ENCODE measurements around the gene TRMT6. TPM values are rescaled to one million over a fixed set of nuclear protein-coding genes. Genes with fewer than 3 reads are reported as not detected.

TRMT6 gene
- total and polyA plus RNA-seq, 2 experiments from 2014 or later: 9.7 to 10.3 TPM

DNA sequence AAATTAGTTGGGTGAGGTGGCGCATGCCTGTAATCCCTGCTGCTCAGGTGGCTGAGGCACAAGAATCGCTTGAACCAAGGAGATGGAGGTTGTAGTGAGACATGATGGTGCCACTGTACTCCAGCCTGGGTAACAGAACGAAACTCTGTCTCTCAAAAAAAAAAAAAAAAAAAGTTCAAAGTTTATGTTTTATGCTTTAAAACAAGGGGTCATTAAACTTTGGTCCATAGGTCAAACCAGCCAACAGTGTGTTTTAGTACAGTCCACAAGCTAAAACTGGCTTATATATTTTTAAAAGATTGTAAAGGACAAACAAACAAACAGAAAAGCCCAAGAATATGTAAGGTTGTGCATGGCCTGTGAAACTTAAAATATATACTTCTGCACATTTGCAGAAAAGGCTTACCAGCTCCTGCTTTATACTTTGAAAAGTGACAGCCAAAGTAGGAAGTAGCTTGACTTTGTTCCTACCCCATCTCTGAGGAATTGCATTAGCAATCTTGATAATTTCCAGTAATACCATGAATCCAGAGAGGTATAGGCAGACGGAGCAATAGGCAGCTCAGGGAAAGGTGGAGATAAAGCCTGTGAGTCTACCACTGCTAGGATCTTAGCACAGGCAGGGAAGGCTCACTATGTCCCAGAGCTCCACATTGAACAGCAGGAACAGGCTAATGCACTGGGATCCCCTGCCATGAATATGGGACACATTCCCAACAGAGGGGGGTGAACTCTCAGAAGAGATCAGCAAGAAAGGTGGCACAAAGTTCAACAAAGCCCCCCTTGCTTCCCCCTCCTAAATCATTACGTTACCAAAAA lies 30.6 kb upstream of the TRMT6 start:
- no peak for DNase-seq
- WGBS, 2 experiments (ENCODE audit: low coverage in 1 of 2, low lambda C conversion rate in 2 of 2, missing lambda C conversion rate in 2 of 2): 77% methylated on average over 5 of the region's 5 CpGs
- no peak overlapping the region for H2AFZ ChIP-seq
- TF ChIP-seq EZH2phosphoT487 (IDR thresholded peaks at IDR 0.05; ENCODE audit: insufficient read depth, low read depth): no peak
- no peak for TF ChIP-seq EZH2 (IDR thresholded peaks at IDR 0.05; ENCODE audit: insufficient read depth, poor library complexity, severe bottlenecking)
- no peak overlapping the region for H3K4me2 ChIP-seq (ENCODE audit: unreplicated experiment)
- no peaks in the 10 kb centered on the region for H3F3A ChIP-seq (ENCODE audit: insufficient read depth)
- H3K36me3 ChIP-seq (ENCODE audit: low read depth): 0 out of 2 replicates have a peak, but pooled peaks cover 3% of the 10 kb centered on the region
- H4K20me1 ChIP-seq (ENCODE audit: insufficient read depth): no peaks in the 10 kb centered on the region
- H3K9ac ChIP-seq: no peak overlapping the region
- no peaks in the 10 kb centered on the region for H3K79me2 ChIP-seq (ENCODE audit: insufficient read depth)
- H3K27me3 ChIP-seq (replicated peaks; ENCODE audit: insufficient read depth): no peaks in the 10 kb centered on the region
- H3K4me1 ChIP-seq (ENCODE audit: insufficient read depth): no peaks in the 10 kb centered on the region
- no peaks in the 10 kb centered on the region for H3K9me3 ChIP-seq (ENCODE audit: low read depth)
- no peak overlapping the region for H3K27ac ChIP-seq
- in situ Hi-C loops (cut with MboI): no loop called here
- no peak overlapping the region for H3K4me3 ChIP-seq
- no peaks in the 10 kb centered on the region for H3K9me2 ChIP-seq (ENCODE audit: insufficient read depth)

GRCh38 chr20:5979801-5980200 lies 29.5 kb upstream of the TRMT6 start:
- H2AFZ ChIP-seq: no peak overlapping the region
- no peaks in the 10 kb centered on the region for H3K9me3 ChIP-seq (ENCODE audit: low read depth)
- H3K79me2 ChIP-seq (ENCODE audit: insufficient read depth): no peaks in the 10 kb centered on the region
- 96 to 97% methylated on average over 4 of the region's 4 CpGs for WGBS, 2 experiments (ENCODE audit: low coverage in 1 of 2, low lambda C conversion rate in 2 of 2, missing lambda C conversion rate in 2 of 2)
- H3K9ac ChIP-seq: no peak overlapping the region
- H3K4me3 ChIP-seq: no peak overlapping the region
- no peaks in the 10 kb centered on the region for H3K27me3 ChIP-seq (replicated peaks; ENCODE audit: insufficient read depth)
- H3K4me1 ChIP-seq (ENCODE audit: insufficient read depth): no peaks in the 10 kb centered on the region
- no peak overlapping the region for H3K4me2 ChIP-seq (ENCODE audit: unreplicated experiment)
- TF ChIP-seq EZH2 (IDR thresholded peaks at IDR 0.05; ENCODE audit: insufficient read depth, poor library complexity, severe bottlenecking) (no peak), EZH2phosphoT487 (IDR thresholded peaks at IDR 0.05; ENCODE audit: insufficient read depth, low read depth) (no peak)
- no peaks in the 10 kb centered on the region for H3K9me2 ChIP-seq (ENCODE audit: insufficient read depth)
- no peaks in the 10 kb centered on the region for H3F3A ChIP-seq (ENCODE audit: insufficient read depth)
- in situ Hi-C loops (cut with MboI): no loop called here
- H3K36me3 ChIP-seq (ENCODE audit: low read depth): 0 out of 2 replicates have a peak, but pooled peaks cover 3% of the 10 kb centered on the region
- H3K27ac ChIP-seq: no peak overlapping the region
- no peak for DNase-seq
- H4K20me1 ChIP-seq (ENCODE audit: insufficient read depth): no peaks in the 10 kb centered on the region

GRCh38 chr20:5977975-5978374 lies 27.6 kb upstream of the TRMT6 start:
- in situ Hi-C loops (cut with MboI): no loop called here
- Histone ChIP-seq H4K20me1 (ENCODE audit: insufficient read depth) (no peaks in the 10 kb centered on the region), H3F3A (ENCODE audit: insufficient read depth) (no peaks in the 10 kb centered on the region), H3K79me2 (ENCODE audit: insufficient read depth) (no peaks in the 10 kb centered on the region), H2AFZ (no peak overlapping the region), H3K9ac (no peak overlapping the region), H3K27me3 (replicated peaks; ENCODE audit: insufficient read depth) (no peaks in the 10 kb centered on the region), H3K27ac (no peak overlapping the region), H3K4me2 (ENCODE audit: unreplicated experiment) (no peak overlapping the region), H3K4me3 (no peak overlapping the region), H3K9me3 (ENCODE audit: low read depth) (no peaks in the 10 kb centered on the region), H3K36me3 (ENCODE audit: low read depth) (0 out of 2 replicates have a peak, but pooled peaks cover 3% of the 10 kb centered on the region), H3K4me1 (ENCODE audit: insufficient read depth) (no peaks in the 10 kb centered on the region), H3K9me2 (ENCODE audit: insufficient read depth) (no peaks in the 10 kb centered on the region)
- TF ChIP-seq EZH2 (IDR thresholded peaks at IDR 0.05; ENCODE audit: insufficient read depth, poor library complexity, severe bottlenecking) (no peak), EZH2phosphoT487 (IDR thresholded peaks at IDR 0.05; ENCODE audit: insufficient read depth, low read depth) (no peak)
- no peak for DNase-seq
- 98 to 100% methylated on average over 1 of the region's 1 CpG for WGBS, 2 experiments (ENCODE audit: low coverage in 1 of 2, low lambda C conversion rate in 2 of 2, missing lambda C conversion rate in 2 of 2)

- H3K36me3 ChIP-seq (ENCODE audit: low read depth): no peaks in the 10 kb centered on the region
- H3K9ac ChIP-seq: no peak overlapping the region
- H3K4me2 ChIP-seq (ENCODE audit: unreplicated experiment): no peak overlapping the region
- no peaks in the 10 kb centered on the region for H3F3A ChIP-seq (ENCODE audit: insufficient read depth)
- H4K20me1 ChIP-seq (ENCODE audit: insufficient read depth): no peaks in the 10 kb centered on the region
- no peaks in the 10 kb centered on the region for H3K9me3 ChIP-seq (ENCODE audit: low read depth)
- 93 to 98% methylated on average over 2 of the region's 2 CpGs for WGBS, 2 experiments (ENCODE audit: low coverage in 1 of 2, low lambda C conversion rate in 2 of 2, missing lambda C conversion rate in 2 of 2)
- H3K4me3 ChIP-seq: no peak overlapping the region
- no peaks in the 10 kb centered on the region for H3K4me1 ChIP-seq (ENCODE audit: insufficient read depth)
- no peaks in the 10 kb centered on the region for H3K9me2 ChIP-seq (ENCODE audit: insufficient read depth)
- H3K27me3 ChIP-seq (replicated peaks; ENCODE audit: insufficient read depth): no peaks in the 10 kb centered on the region
- H3K79me2 ChIP-seq (ENCODE audit: insufficient read depth): no peaks in the 10 kb centered on the region
- H3K27ac ChIP-seq: no peak overlapping the region
- no peak for DNase-seq
- TF ChIP-seq EZH2 (IDR thresholded peaks at IDR 0.05; ENCODE audit: insufficient read depth, poor library complexity, severe bottlenecking) (no peak), EZH2phosphoT487 (IDR thresholded peaks at IDR 0.05; ENCODE audit: insufficient read depth, low read depth) (no peak)
- in situ Hi-C loops (cut with MboI): no loop called here
- H2AFZ ChIP-seq: no peak overlapping the region
Measured at GRCh38 chr20:5977223-5977622, 26.9 kb upstream of the TRMT6 start.
